HG03108 (cell line): Measurements from ENCODE around the gene LLGL1.

ENCODE experiments used
- ATAC-seq: cut with Tn5 transposase; IDR thresholded peaks from one replicate; pipeline ENCODE4 v1.9.1; 2021; ENCODE audit warnings: moderate library complexity; ENCODE audit not compliant: unreplicated experiment

Gene LLGL1

GRCh38 chr17:18251204-18251603 lies 25.8 kb downstream of the LLGL1 start:
- no peak for ATAC-seq

- ATAC-seq: no peak
Measured at GRCh38 chr17:18252160-18252559, 26.7 kb downstream of the LLGL1 start.

- no peak for ATAC-seq
Measured at GRCh38 chr17:18253187-18253884, 27.9 kb downstream of the LLGL1 start.

- no peak for ATAC-seq
Measured at GRCh38 chr17:18253947-18254821, 28.7 kb downstream of the LLGL1 start.

GRCh38 chr17:18254888-18255649 lies 29.6 kb downstream of the LLGL1 start:
- ATAC-seq: no peak

GRCh38 chr17:18256351-18256750 lies 30.9 kb downstream of the LLGL1 start:
- ATAC-seq: no peak

- ATAC-seq: no peak
Measured at GRCh38 chr17:18256776-18257175, 31.3 kb downstream of the LLGL1 start.

- no peak for ATAC-seq
Measured at GRCh38 chr17:18257268-18257981, 32.0 kb downstream of the LLGL1 start.

- peak; percentile 21 for ATAC-seq
Measured at GRCh38 chr17:18257982-18258355, 32.5 kb downstream of the LLGL1 start.

GRCh38 chr17:18258356-18259038 lies 33.1 kb downstream of the LLGL1 start, which contains the start of gene FLII:
Gene FLII, minus strand, starts transcription at chr17:18258738. Its CDS starts 48 bp downstream, at chr17:18258690.
- ATAC-seq: peak; percentile 20

- ATAC-seq: no peak
Measured at GRCh38 chr17:18259621-18260331, 34.3 kb downstream of the LLGL1 start.

- ATAC-seq: peak; percentile 80
Measured at GRCh38 chr17:18260332-18261145, 35.1 kb downstream of the LLGL1 start, which contains the start of gene MIEF2. Gene MIEF2, plus strand, starts transcription at chr17:18260662. Its CDS starts 2,059 bp downstream, at chr17:18262721.

- no peak for ATAC-seq
Measured at GRCh38 chr17:18261146-18261515, 35.7 kb downstream of the LLGL1 start.

GRCh38 chr17:18261659-18262058 lies 36.2 kb downstream of the LLGL1 start:
- no peak for ATAC-seq

- ATAC-seq: no peak
Measured at GRCh38 chr17:18262111-18262510, 36.7 kb downstream of the LLGL1 start.

- ATAC-seq: no peak
Measured at GRCh38 chr17:18262641-18263040, 37.2 kb downstream of the LLGL1 start.

GRCh38 chr17:18263885-18264682 lies 38.6 kb downstream of the LLGL1 start:
- ATAC-seq: no peak

GRCh38 chr17:18267366-18267765 lies 41.9 kb downstream of the LLGL1 start:
- ATAC-seq: no peak
